ENCODE data around the gene POLDIP2.

DNA sequence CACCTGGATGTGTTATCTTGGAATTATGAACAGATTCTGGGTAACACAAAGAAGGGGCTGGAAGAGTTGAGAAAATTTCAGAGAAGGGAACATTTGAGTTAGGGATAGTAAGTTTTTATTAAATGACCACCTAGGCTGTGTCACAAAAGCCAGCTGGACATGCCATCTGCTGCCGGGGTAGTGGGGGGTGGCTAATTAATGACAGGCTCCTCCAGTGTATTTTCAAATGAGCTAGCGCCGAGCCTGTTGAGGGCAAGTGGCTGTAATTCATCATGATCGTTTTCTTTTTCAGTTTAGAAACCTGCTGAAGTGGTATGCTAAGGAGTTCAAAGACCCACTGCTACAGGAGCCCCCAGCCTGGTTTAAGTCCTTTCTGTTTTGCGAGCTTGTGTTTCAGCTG is 32.1 kb downstream of the POLDIP2 start:
- TF ChIP-seq MAFK (IDR thresholded peaks at IDR 0.05; ENCODE audit: low read depth, low read length) (no peak), MXI1 (IDR thresholded peaks at IDR 0.05; ENCODE audit: borderline replicate concordance, low read depth, low read length) (no peak), FOS (IDR thresholded peaks at IDR 0.05; ENCODE audit: low read depth, low read length) (no peak), RAD21 (IDR thresholded peaks at IDR 0.05; ENCODE audit: low read length) (no peak), POLR2A (IDR thresholded peaks at IDR 0.05; ENCODE audit: low read depth, low read length) (no peak), RFX5 (IDR thresholded peaks at IDR 0.05; ENCODE audit: low read depth, low read length) (no peak), CEBPB (IDR thresholded peaks at IDR 0.05; ENCODE audit: low read depth, low read length) (no peak), MAZ (IDR thresholded peaks at IDR 0.05; ENCODE audit: borderline replicate concordance, low read depth, low read length) (no peak), SMC3 (IDR thresholded peaks at IDR 0.05; ENCODE audit: low read depth, low read length) (no peak)
- TF ChIP-seq, protein P1, sequence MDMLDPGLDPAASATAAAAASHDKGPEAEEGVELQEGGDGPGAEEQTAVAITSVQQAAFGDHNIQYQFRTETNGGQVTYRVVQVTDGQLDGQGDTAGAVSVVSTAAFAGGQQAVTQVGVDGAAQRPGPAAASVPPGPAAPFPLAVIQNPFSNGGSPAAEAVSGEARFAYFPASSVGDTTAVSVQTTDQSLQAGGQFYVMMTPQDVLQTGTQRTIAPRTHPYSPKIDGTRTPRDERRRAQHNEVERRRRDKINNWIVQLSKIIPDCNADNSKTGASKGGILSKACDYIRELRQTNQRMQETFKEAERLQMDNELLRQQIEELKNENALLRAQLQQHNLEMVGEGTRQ (IDR thresholded peaks at IDR 0.05; ENCODE audit: low read depth, low read length): no peak
- TF ChIP-seq, protein P2, sequence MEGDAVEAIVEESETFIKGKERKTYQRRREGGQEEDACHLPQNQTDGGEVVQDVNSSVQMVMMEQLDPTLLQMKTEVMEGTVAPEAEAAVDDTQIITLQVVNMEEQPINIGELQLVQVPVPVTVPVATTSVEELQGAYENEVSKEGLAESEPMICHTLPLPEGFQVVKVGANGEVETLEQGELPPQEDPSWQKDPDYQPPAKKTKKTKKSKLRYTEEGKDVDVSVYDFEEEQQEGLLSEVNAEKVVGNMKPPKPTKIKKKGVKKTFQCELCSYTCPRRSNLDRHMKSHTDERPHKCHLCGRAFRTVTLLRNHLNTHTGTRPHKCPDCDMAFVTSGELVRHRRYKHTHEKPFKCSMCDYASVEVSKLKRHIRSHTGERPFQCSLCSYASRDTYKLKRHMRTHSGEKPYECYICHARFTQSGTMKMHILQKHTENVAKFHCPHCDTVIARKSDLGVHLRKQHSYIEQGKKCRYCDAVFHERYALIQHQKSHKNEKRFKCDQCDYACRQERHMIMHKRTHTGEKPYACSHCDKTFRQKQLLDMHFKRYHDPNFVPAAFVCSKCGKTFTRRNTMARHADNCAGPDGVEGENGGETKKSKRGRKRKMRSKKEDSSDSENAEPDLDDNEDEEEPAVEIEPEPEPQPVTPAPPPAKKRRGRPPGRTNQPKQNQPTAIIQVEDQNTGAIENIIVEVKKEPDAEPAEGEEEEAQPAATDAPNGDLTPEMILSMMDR (conservative IDR thresholded peaks at IDR 0.05; ENCODE audit: low read depth, low read length): no peak
- TF ChIP-seq, protein P3, sequence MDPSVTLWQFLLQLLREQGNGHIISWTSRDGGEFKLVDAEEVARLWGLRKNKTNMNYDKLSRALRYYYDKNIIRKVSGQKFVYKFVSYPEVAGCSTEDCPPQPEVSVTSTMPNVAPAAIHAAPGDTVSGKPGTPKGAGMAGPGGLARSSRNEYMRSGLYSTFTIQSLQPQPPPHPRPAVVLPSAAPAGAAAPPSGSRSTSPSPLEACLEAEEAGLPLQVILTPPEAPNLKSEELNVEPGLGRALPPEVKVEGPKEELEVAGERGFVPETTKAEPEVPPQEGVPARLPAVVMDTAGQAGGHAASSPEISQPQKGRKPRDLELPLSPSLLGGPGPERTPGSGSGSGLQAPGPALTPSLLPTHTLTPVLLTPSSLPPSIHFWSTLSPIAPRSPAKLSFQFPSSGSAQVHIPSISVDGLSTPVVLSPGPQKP (IDR thresholded peaks at IDR 0.05; ENCODE audit: borderline replicate concordance, low read depth, low read length): no peak

Data from IMR-90 (cell line).